H9 (cell line): ENCODE results near the gene ADGRD1. TPM values are rescaled to one million over a fixed set of nuclear protein-coding genes. Genes with fewer than 3 reads are reported as not detected.
A peak's percentile ranks its signal among the peaks of the same experiment; 100 is the strongest.

Experiments
- DNase-seq: peaks from one replicate; pipeline ENCODE4 v3.0.0-alpha.2; 2017
- H2AFZ ChIP-seq: one replicate; pipeline ENCODE4 v1.6.1; 2013; ENCODE audit warnings: mild to moderate bottlenecking, low read length, control low read depth, moderate library complexity
- H2AK5ac ChIP-seq: 2 replicates; pipeline ENCODE4 v1.6.1; 2013; ENCODE audit warnings: low read length, control low read depth, mixed read lengths; ENCODE audit not compliant: insufficient read length
- H2BK120ac ChIP-seq: one replicate; pipeline ENCODE4 v1.6.1; 2013; ENCODE audit warnings: low read depth, mild to moderate bottlenecking, low read length, control low read depth, inconsistent platforms; ENCODE audit not compliant: poor library complexity, severe bottlenecking
- H2BK12ac ChIP-seq: 2 replicates; pipeline ENCODE4 v1.6.1; 2013; ENCODE audit warnings: low read length, control low read depth, mixed read lengths, low read depth; ENCODE audit not compliant: insufficient read length
- H2BK15ac ChIP-seq: 2 replicates; pipeline ENCODE4 v1.6.1; 2013; ENCODE audit warnings: low read depth, low read length, control low read depth
- H2BK20ac ChIP-seq: one replicate; pipeline ENCODE4 v1.6.1; 2013; ENCODE audit warnings: low read depth, mild to moderate bottlenecking, low read length, control low read depth, inconsistent platforms; ENCODE audit not compliant: poor library complexity, severe bottlenecking
- H2BK5ac ChIP-seq: 2 replicates; pipeline ENCODE4 v1.6.1; 2013; ENCODE audit warnings: low read length, control low read depth, mixed read lengths; ENCODE audit not compliant: insufficient read length
- H3K14ac ChIP-seq: 2 replicates; pipeline ENCODE4 v1.6.1; 2013; ENCODE audit warnings: low read length, control low read depth; ENCODE audit not compliant: insufficient read depth
- H3K18ac ChIP-seq: 2 replicates; pipeline ENCODE4 v1.6.1; 2013; ENCODE audit warnings: low read depth, mild to moderate bottlenecking, mixed read lengths, low read length, control low read depth; ENCODE audit not compliant: insufficient read length
- H3K23ac ChIP-seq: 2 replicates; pipeline ENCODE4 v1.6.1; 2013; ENCODE audit warnings: low read length, control low read depth, mixed read lengths, low read depth; ENCODE audit not compliant: insufficient read length
- H3K23me2 ChIP-seq: 2 replicates; pipeline ENCODE4 v1.6.1; 2013; ENCODE audit warnings: low read depth, mild to moderate bottlenecking, mixed read lengths, low read length, control low read depth; ENCODE audit not compliant: insufficient read length, poor library complexity, severe bottlenecking
- H3K27ac ChIP-seq: 2 replicates; pipeline ENCODE4 v1.5.1; 2013; ENCODE audit warnings: low read length, control low read depth, mixed read lengths, low read depth; ENCODE audit not compliant: insufficient read length
- H3K27me3 ChIP-seq: 2 replicates; pipeline ENCODE4 v1.6.1; 2013; ENCODE audit warnings: low read length, control low read depth, inconsistent platforms; ENCODE audit not compliant: insufficient read depth
- H3K4ac ChIP-seq: 2 replicates; pipeline ENCODE4 v1.6.1; 2013; ENCODE audit warnings: low read depth, mild to moderate bottlenecking, control low read depth, inconsistent platforms, low read length, moderate library complexity
- H3K4me1 ChIP-seq: 2 replicates; pipeline ENCODE4 v1.6.1; 2013; ENCODE audit warnings: low read length, control low read depth, inconsistent platforms; ENCODE audit not compliant: insufficient read depth
- H3K4me2 ChIP-seq: 2 replicates; pipeline ENCODE4 v1.6.1; 2013; ENCODE audit warnings: low read length, control low read depth, mixed read lengths; ENCODE audit not compliant: insufficient read length, insufficient read depth
- H3K56ac ChIP-seq: 2 replicates; pipeline ENCODE4 v1.6.1; 2013; ENCODE audit warnings: low read depth, mild to moderate bottlenecking, mixed read lengths, low read length, control low read depth; ENCODE audit not compliant: insufficient read length
- H3K79me1 ChIP-seq: 2 replicates; pipeline ENCODE4 v1.6.1; 2013; ENCODE audit warnings: low read depth, mild to moderate bottlenecking, moderate library complexity, low read length, control low read depth, inconsistent platforms; ENCODE audit not compliant: insufficient read depth, poor library complexity, severe bottlenecking
- H3K79me2 ChIP-seq: 2 replicates; pipeline ENCODE4 v1.6.1; 2013; ENCODE audit warnings: low read length, control low read depth, inconsistent platforms; ENCODE audit not compliant: insufficient read depth
- H3K9ac ChIP-seq: 2 replicates; pipeline ENCODE4 v1.6.1; 2013; ENCODE audit warnings: low read length, control low read depth, mixed read lengths; ENCODE audit not compliant: insufficient read length; ENCODE audit errors: extremely low read depth
- H3K9me3 ChIP-seq: one replicate; pipeline ENCODE4 v1.6.1; 2013; ENCODE audit warnings: low read depth, low read length, inconsistent platforms; ENCODE audit not compliant: control insufficient read depth
- H3T11ph ChIP-seq: one replicate; pipeline ENCODE4 v1.6.1; 2013; ENCODE audit warnings: mild to moderate bottlenecking, low read length, control low read depth, inconsistent platforms
- H4K20me1 ChIP-seq: one replicate; pipeline ENCODE4 v1.6.1; 2013; ENCODE audit not compliant: control insufficient read depth, insufficient read length, insufficient read depth
- H4K5ac ChIP-seq: 2 replicates; pipeline ENCODE4 v1.6.1; 2013; ENCODE audit warnings: low read depth, mild to moderate bottlenecking, mixed read lengths, low read length, control low read depth; ENCODE audit not compliant: insufficient read length
- H4K8ac ChIP-seq: replicated peaks from 2 replicates; pipeline ENCODE4 v1.6.1; 2013; ENCODE audit warnings: low read length, control low read depth, mixed read lengths, low read depth; ENCODE audit not compliant: insufficient read length
- H4K91ac ChIP-seq: 2 replicates; pipeline ENCODE4 v1.6.1; 2013; ENCODE audit warnings: low read depth, mild to moderate bottlenecking, moderate library complexity, mixed read lengths, low read length, control low read depth; ENCODE audit not compliant: insufficient read length
- H3K27ac Mint-ChIP-seq, 3 experiments: 2 replicates in 2 of 3; 3 replicates in 1 of 3; pipeline ENCODE4 v1.8.0; 2020 to 2021; ENCODE audit warnings: mixed read lengths in 3 of 3, mild to moderate bottlenecking in 1 of 3, moderate library complexity in 1 of 3
- H3K27me3 Mint-ChIP-seq: 2 replicates; pipeline ENCODE4 v1.8.0; 2021; ENCODE audit warnings: low read depth, mild to moderate bottlenecking, moderate library complexity, mixed read lengths
- H3K36me3 Mint-ChIP-seq, 3 experiments: 2 replicates in 2 of 3; 3 replicates in 1 of 3; pipeline ENCODE4 v1.8.0; 2020 to 2021; ENCODE audit warnings: low read depth in 3 of 3, mixed read lengths in 3 of 3; ENCODE audit not compliant: insufficient read depth in 1 of 3
- H3K4me1 Mint-ChIP-seq, 2 experiments: 2 replicates each; pipeline ENCODE4 v1.8.0; 2020; ENCODE audit warnings: mixed read lengths in 2 of 2
- H3K4me3 Mint-ChIP-seq, 2 experiments: 2 replicates in 1 of 2; 3 replicates in 1 of 2; pipeline ENCODE4 v1.8.0; 2020 to 2021; ENCODE audit warnings: mild to moderate bottlenecking in 2 of 2, mixed read lengths in 2 of 2, moderate library complexity in 1 of 2
- H3K9me3 Mint-ChIP-seq, 2 experiments: 2 replicates in 1 of 2; 3 replicates in 1 of 2; pipeline ENCODE4 v1.8.0; 2020; ENCODE audit warnings: mild to moderate bottlenecking in 2 of 2, mixed read lengths in 2 of 2, moderate library complexity in 1 of 2
- WGBS: extraction: QIAGEN DNeasy Blood & Tissue Kit; methylation state at CpG from one replicate; pipeline ENCODE4 v1.1.7; 2013; ENCODE audit warnings: missing lambda C conversion rate, low lambda C conversion rate, mixed read lengths; ENCODE audit not compliant: insufficient read length; ENCODE audit errors: extremely low coverage; 5-methylcytosine and 5-hydroxymethylcytosine counted together
- total RNA-seq: library from RNA; stranded (reverse); gene quantifications from 2 replicates; pipeline ENCODE4 v1.2.1, GENCODE V29; 2021
- TF ChIP-seq, protein P1 (sequence below): fragments of 200-600 bp; sonication (generic); conservative IDR thresholded peaks from 3 replicates; pipeline ENCODE4 v1.8.0; 2021; ENCODE audit warnings: antibody characterized with exemption, mild to moderate bottlenecking

ADGRD1 gene
- total RNA-seq, 1 experiment from 2014 or later = 0.52 TPM

DNA sequence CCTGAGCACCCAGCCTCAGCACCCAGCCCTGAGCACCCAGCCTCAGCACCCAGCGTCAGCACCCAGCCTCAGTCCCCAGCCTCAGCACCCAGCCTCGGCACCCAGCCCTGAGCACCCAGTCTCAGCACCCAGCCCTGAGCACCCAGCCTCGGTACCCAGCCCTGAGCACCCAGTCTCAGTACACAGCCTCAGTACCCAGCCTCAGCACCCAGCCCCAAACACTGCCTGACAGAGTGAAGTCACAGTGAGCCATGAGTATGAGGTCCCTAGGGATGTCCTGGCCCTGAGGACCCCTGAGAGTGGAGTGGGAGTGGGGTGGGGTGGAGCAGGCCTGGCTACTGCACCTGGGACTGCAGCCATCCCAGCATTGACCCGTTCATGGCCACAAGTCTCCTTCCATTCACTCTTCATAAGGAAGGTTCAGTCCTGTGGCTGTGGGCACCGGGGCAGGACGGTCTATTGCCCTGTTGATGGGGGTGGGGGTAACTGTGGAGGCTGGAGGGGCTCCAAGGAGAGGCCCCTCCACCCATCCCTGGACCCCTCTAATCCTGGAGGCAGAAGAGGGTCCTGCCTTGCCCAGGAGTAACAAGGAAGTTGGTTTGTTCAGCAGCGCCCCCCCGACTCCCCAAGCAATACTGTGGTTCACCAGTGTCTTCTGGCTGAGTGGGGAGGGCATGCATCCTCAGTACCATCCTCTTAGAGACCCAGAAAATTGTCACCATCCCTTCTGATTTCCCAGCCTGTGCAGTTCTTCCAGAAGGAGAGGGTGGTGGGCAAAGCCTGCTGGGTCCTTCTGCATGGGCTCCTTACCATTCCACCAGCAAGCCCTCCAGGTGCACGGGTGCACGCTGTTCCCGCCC is 140.5 kb downstream of the ADGRD1 start:
- no peak overlapping the region for H3K4ac ChIP-seq
- no peaks in the 10 kb centered on the region for H3K4me1 Mint-ChIP-seq
- H4K5ac ChIP-seq = no peak overlapping the region
- H2BK120ac ChIP-seq = no peak overlapping the region
- H3K56ac ChIP-seq = no peak overlapping the region
- no peak overlapping the region for H3K23ac ChIP-seq
- no peaks in the 10 kb centered on the region for H3K23me2 ChIP-seq
- H3K4me2 ChIP-seq = no peak overlapping the region
- no peak overlapping the region for H3T11ph ChIP-seq
- no peak overlapping the region for H2BK15ac ChIP-seq
- peak; percentile 24 for DNase-seq
- no peaks in the 10 kb centered on the region for H3K9me3 Mint-ChIP-seq
- no peak overlapping the region for H3K4me3 Mint-ChIP-seq
- H3K9ac ChIP-seq = no peak overlapping the region
- H3K18ac ChIP-seq = no peak overlapping the region
- peaks cover 1% of the 10 kb centered on the region for H3K27me3 Mint-ChIP-seq
- no peaks in the 10 kb centered on the region for H3K79me2 ChIP-seq
- no peak overlapping the region for H4K8ac ChIP-seq
- no peaks in the 10 kb centered on the region for H3K9me3 ChIP-seq
- H4K91ac ChIP-seq = no peak overlapping the region
- no peak overlapping the region for H2BK20ac ChIP-seq
- H2AK5ac ChIP-seq = no peak overlapping the region
- H4K20me1 ChIP-seq = no peaks in the 10 kb centered on the region
- H3K36me3 Mint-ChIP-seq = no peaks in the 10 kb centered on the region
- H2BK12ac ChIP-seq = no peak overlapping the region
- no peak overlapping the region for H2AFZ ChIP-seq
- WGBS = no CpG with 5 or more reads among the region's 11 CpGs
- no peak overlapping the region for H3K27ac ChIP-seq
- H2BK5ac ChIP-seq = no peak overlapping the region
- H3K27me3 ChIP-seq = no peaks in the 10 kb centered on the region
- TF ChIP-seq, protein P1, sequence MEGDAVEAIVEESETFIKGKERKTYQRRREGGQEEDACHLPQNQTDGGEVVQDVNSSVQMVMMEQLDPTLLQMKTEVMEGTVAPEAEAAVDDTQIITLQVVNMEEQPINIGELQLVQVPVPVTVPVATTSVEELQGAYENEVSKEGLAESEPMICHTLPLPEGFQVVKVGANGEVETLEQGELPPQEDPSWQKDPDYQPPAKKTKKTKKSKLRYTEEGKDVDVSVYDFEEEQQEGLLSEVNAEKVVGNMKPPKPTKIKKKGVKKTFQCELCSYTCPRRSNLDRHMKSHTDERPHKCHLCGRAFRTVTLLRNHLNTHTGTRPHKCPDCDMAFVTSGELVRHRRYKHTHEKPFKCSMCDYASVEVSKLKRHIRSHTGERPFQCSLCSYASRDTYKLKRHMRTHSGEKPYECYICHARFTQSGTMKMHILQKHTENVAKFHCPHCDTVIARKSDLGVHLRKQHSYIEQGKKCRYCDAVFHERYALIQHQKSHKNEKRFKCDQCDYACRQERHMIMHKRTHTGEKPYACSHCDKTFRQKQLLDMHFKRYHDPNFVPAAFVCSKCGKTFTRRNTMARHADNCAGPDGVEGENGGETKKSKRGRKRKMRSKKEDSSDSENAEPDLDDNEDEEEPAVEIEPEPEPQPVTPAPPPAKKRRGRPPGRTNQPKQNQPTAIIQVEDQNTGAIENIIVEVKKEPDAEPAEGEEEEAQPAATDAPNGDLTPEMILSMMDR = no peak
- H3K27ac Mint-ChIP-seq = no peak overlapping the region; a peak in 1 of 7 replicates
- no peak overlapping the region; the same call in 1 of the 2 replicates for H3K14ac ChIP-seq
- no peaks in the 10 kb centered on the region for H3K79me1 ChIP-seq
- H3K4me1 ChIP-seq = no peaks in the 10 kb centered on the region
